GM03348 (cell line): ENCODE measurements around the gene PDE6D.
"Not testable (repeated sequence)": the region's sequence is repeated elsewhere in the genome, so short reads cannot be mapped to it uniquely, and the experiment has no call there.

Source experiments
- DNase-seq: peaks from one replicate; pipeline ENCODE4 v3.0.0; 2012; ENCODE audit warnings: low spot score

The PDE6D gene

GRCh38 chr2:231718799-231719198 is 62.3 kb downstream of the PDE6D start:
- DNase-seq = no peak

- DNase-seq = peak; percentile 52
These were observed 63.6 kb downstream of the PDE6D start for GRCh38 chr2:231717281-231718171.

GRCh38 chr2:231716666-231717280 is 64.3 kb downstream of the PDE6D start:
- DNase-seq = peak; percentile 26

GRCh38 chr2:231715988-231716616 is 65.0 kb downstream of the PDE6D start:
- DNase-seq = peak; percentile 33

- no peak for DNase-seq
These were observed 65.6 kb downstream of the PDE6D start for GRCh38 chr2:231715499-231715837.

GRCh38 chr2:231714639-231715498 is 66.2 kb downstream of the PDE6D start:
- peak; percentile 53 for DNase-seq

GRCh38 chr2:231713730-231714638 is 67.1 kb downstream of the PDE6D start:
- peak; percentile 91 for DNase-seq

DNA sequence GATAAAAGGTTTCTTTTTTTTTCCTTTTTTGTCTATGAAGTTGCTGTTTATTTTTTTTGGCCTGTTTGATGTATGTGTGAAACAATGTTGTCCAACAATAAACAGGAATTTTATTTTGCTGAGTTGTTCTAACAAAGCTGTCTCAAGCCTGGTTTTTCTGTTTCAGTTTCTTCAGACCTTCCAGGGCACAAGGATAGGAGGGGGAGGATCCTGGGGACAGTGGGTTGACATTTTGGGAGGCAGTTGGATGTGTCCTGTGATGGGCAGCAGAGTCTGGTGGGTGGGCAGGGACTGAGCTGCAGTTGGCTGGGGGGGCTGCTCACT is 67.7 kb downstream of the PDE6D start:
- DNase-seq = not testable (repeated sequence)

- not testable (repeated sequence) for DNase-seq
These were observed 68.5 kb downstream of the PDE6D start for GRCh38 chr2:231712451-231713021.

DNA sequence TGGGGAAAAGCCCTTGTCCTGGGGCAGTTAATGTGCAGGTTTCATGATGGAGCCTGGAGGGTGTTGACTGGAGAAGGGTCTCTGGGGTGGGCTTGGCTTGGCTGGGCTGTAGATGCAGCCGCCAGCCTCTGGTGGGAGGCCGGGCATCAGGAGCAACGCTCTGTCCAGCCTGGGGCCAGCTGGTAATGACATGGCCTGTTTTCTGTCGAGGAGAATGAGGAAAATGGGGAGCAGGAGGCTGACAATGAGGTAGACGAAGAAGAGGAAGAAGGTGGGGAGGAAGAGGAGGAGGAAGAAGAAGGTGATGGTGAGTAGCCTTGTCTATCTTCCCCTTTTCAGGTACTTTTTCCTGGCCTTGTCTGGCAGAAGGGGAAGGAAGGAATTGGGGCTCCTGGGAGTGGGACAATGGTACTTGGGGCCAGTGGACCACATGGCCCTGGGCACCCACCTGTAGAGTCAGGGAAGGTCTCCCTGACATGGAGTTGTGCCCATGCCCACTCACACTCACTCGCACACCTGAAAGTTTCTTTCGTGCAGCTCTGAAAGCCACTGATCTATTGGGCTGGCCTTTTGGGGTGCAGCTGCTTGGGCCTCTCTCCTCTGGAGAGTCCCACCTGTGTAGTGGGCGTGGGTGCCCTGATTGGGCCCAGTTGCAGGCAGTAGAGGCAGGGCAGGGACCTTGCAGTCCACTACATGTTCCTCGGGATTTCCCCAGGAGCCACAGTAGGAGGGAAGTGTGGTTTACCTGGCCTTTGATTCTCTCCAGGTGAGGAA is 69.2 kb downstream of the PDE6D start:
- no peak for DNase-seq

DNA sequence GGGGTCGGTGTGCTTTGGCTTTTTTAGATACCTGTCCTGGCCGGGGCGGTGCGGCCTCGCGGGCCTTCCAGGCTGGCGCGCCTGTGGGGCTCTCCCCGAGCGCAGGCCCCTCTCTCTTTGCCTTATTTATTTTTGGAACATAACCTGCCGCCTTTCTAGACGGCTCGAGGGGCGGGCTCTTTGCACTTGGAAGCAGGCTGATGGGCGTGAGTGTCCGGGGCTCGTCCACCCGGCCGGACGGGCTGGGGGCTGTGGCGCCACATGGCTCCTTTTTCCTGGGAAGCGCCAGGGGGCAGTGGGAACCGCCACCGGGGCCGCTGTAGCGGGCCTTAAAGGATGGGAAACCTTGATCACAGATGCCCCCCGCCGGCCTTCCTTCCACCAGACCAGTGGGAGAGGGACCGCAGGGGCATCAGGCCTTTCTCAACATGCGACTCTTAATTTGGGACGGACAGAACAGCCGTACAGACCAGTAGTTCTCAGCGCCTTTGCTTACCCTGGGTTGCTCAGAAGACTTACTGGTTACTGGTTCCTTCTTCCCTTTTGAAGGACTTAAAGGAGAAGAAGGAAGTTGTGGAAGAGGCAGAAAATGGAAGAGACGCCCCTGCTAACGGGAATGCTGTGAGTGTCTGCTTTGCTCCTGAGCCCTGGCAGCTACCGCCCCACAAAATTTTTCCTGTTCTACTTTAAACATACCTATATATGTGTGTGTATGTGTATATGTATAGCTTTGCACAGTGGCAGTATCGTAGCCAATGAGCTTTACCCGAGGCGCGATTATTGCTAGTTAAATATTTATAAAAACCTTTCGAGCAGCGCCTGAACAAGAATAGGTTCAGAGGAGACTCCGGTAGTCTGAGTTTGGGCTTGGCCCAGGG is 70.0 kb downstream of the PDE6D start:
- DNase-seq = peak; percentile 53

GRCh38 chr2:231709981-231710798 is 70.9 kb downstream of the PDE6D start:
- peak; percentile 98 for DNase-seq

GRCh38 chr2:231709636-231709980 is 71.5 kb downstream of the PDE6D start:
- DNase-seq = no peak

DNA sequence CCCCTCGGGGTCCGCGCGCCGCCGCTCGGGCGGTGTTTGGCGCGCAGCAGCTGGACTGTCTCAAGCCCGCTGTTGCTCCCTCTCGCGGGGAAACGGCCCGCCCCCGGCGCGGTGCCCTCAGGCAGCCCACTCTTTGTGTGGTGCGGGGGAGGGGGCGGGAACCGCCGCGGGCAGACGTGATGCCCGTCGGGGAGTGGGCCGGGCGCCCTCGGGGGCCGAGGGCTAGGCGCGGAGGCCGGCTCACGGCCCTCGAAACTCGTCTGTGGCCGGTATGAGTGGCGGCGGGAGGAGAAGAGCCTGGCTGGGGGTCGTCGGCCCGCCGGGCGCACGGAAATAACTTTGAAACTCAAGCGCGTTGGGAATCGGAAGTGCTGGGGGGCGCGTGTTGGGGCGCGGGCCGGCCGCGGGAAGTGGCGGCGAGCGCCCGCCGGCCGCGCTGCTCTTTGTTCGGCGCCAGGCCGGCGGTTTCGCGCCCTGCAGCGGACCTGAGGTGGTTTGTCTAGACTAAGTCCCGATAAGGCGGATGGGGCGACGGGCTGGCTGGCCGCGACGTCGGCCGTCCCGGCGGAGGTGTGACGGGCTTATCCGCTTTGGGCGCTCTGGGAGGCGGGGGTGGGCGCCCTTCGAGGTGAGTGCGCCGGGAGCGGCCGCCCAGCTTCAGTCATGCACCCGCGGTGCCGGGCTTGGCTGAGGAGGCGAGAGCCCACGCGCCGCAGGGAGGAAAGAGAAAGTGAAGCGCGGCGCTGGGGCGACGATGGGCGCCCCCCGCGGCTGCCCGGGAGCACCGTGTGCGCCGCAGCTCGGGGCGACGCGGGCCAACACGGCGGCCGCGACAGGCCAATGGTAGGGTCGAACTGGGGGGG is 72.1 kb downstream of the PDE6D start:
- DNase-seq = peak; percentile 45

DNA sequence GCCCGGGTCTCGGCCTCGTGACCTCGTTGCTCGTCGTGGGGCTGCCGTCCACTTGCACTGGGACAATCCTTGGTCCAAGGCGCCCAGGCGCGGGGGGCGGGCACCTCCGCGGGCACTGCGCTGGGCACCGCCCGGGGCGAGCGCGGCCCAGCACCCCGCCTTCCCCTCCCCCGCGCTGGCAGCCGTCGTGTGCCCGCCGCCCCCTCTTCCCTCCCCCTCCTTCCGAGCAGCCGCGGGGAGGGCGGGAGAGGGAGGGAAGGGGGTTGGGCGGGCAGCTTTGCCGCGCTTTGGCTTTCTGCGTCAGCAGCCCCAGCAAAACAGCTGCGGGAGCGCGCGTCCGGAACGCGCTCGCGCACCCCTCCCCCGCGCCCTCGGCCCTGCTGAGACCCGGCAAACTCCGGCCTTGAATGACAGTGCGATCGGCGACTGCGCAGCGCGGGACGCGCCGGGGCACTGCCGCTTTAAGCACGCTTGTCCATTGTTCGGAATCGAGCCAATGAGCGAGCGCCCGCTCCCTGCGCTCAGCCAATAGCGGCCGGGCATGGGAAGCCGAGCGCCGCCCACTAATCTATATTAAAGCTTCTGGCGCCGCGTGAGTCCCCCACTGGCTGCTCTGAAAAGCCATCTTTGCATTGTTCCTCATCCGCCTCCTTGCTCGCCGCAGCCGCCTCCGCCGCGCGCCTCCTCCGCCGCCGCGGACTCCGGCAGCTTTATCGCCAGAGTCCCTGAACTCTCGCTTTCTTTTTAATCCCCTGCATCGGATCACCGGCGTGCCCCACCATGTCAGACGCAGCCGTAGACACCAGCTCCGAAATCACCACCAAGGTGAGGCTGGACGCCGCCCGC is 72.9 kb downstream of the PDE6D start, which contains the start of gene PTMA:
PTMA (plus strand) TSS at position 599 of the 846 bp plus-strand sequence; CDS start at position 781, 182 bp downstream.
- peak; percentile 97 for DNase-seq

DNA sequence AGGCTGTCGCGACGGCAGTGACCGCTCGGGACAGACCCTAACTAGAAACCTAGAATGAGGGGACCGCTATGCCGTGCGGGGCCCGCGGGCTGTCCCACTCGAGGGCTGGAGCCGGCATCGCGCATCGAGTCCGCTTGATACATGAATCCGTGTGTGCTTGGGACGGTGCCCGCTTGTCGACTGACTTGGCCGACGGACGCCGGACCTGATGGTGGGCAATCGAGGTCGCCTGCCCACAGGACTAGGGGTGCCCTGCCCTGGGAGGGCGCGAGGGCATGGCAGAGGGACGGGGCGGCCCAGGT is 73.5 kb downstream of the PDE6D start:
- no peak for DNase-seq
